PFSK-1 (cell line): ENCODE measurements around the gene RBP4.

ENCODE experiments used
- POLR2AphosphoS5 ChIP-seq: IDR thresholded peaks from 2 replicates; pipeline ENCODE4 v1.6.1; 2012; ENCODE audit warnings: low read depth, mild to moderate bottlenecking, control low read depth, low read length, moderate library complexity
- REST ChIP-seq, 2 experiments: IDR thresholded peaks; 2 replicates each; pipeline versions ENCODE4 v1.6.1 to v1.8.0; 2011 to 2012; ENCODE audit warnings: low read depth in 2 of 2, low read length in 2 of 2, control low read depth in 1 of 2, inconsistent platforms in 1 of 2, mild to moderate bottlenecking in 1 of 2, moderate library complexity in 1 of 2; ENCODE audit not compliant: insufficient read depth in 1 of 2
- SIN3A ChIP-seq: IDR thresholded peaks from 2 replicates; pipeline ENCODE4 v1.6.1; 2012; ENCODE audit warnings: mild to moderate bottlenecking, low read length, moderate library complexity, borderline replicate concordance; ENCODE audit not compliant: insufficient read depth
- TAF1 ChIP-seq: IDR thresholded peaks from 2 replicates; pipeline ENCODE4 v1.6.1; 2012; ENCODE audit warnings: low read length, control low read depth, borderline replicate concordance; ENCODE audit not compliant: insufficient read depth

- TF ChIP-seq REST (IDR thresholded peaks at IDR 0.05; ENCODE audit: insufficient read depth in 1 of 2, low read depth in 2 of 2, low read length in 2 of 2): no peak
- no peak for TF ChIP-seq TAF1
- TF ChIP-seq POLR2AphosphoS5: no peak
- no peak for TF ChIP-seq SIN3A
These were observed 14.7 kb upstream of the RBP4 start for GRCh38 chr10:93615576-93616235.
